Left forelimb (tissue), 1 donor: Measurements from ENCODE around the gene NRK.
"Not testable (repeated sequence)": the region's sequence is repeated elsewhere in the genome, so short reads cannot be mapped to it uniquely, and the experiment has no call there.

ENCODE experiments used
- DNase-seq: peaks from one replicate; pipeline ENCODE4 v3.0.0-alpha.2; 2018; ENCODE audit warnings: low spot score

The NRK gene

DNA sequence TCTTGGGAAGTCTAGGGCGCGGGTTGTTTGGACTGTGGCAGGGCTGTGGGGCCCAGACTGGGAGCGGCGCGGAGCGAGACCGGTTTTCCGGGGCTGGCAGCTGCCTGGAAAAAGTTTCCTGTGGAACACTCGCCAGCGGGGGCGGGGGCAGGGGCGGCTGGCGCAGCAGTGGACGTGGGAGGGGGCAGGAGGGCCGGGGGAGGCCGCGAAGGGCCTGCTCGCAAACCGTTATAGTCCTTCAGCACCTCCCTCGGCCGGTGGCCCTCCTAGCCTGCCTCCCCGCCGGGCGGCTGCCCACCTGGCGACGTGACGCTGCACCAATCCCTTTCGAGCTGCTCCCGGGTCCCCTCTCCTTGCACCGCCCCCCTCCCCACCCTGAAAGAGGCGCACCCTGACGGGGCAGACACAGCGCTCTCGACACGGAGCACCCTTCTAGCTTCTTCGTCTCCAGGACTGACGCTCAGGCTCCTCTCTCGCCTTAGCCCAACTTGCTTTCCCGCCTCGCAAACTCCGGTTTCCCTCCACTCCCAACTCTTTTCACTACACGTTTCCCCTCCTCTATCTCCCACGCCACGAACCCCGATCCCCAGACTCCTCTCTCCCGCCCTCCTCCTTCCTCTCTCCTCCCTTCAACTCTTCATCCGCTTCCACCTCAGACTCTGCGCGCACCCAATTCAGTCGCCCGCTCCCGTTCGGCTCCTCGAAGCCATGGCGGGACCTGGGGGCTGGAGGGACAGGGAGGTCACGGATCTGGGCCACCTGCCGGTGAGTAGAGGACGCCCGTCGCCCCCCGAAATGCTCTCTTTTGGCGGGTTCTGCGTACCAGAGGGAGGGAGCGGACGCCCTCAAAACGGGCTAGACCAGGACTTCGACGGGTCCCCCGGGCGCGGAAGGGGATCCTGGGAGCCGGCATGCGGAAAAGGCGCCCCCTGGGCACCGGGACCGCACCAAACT lies at the start of gene NRK:
Gene NRK, plus strand, starts transcription at position 402 of the 954 bp plus-strand sequence. Its CDS starts 307 bp downstream, at position 709.
- peak; percentile 83 for DNase-seq

GRCh38 chrX:105773801-105774200 lies 48.5 kb upstream of the NRK start:
- no peak for DNase-seq

DNA sequence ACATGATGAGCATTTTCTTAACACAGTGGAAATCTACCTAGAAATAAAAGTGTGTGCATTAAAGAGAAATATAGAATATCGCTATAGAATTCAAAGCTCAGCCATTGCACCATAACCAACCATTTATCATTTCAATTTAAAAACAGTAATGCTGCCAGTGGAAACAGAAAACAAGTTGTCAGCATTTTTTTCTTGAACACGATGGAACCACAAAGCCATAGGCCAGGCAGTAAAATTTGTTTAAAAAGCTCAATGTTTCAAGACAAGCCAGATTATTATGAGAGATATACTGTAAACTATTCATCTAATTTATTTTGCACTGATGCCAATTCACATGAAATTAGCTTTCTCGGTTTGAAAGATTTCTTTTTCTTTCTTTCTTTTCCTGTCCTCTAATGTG lies 46.7 kb upstream of the NRK start:
- no peak for DNase-seq

DNA sequence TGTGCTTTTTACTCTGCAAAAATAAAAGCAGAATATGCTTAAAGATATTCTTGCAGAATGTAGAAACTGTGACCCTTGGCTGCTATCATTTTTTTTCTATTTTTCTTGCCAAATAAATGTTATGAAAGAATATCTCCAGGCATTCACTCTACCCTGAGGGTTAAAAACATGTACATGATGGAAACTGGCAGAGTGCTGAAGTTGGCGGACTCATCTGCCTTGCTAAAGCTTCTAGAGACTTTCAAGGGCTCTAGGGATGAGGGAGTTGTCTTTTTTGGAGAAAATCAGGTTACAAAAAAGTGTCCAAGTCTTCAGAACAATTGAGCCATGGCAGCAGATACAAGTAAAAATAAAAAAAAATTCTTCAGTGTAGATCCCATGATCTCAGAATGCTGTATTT lies 40.5 kb upstream of the NRK start:
- no peak for DNase-seq

DNA sequence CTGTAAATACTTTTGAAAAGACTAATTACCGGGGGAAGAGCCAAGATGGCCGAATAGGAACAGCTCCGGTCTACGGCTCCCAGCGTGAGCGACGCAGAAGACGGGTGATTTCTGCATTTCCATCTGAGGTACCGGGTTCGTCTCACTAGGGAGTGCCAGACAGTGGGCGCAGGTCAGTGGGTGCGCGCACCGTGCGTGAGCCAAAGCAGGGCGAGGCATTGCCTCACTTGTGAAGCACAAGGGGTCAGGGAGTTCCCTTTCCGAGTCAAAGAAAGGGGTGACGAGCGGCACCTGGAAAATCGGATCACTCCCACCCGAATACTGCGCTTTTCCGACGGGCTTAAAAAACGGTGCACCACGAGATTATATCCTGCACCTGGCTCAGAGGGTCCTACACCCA lies 25.5 kb upstream of the NRK start:
- DNase-seq: not testable (repeated sequence)

- no peak for DNase-seq
Observed at GRCh38 chrX:105803891-105804290, 18.4 kb upstream of the NRK start.

GRCh38 chrX:105805655-105806054 lies 16.7 kb upstream of the NRK start:
- DNase-seq: not testable (repeated sequence)

- no peak for DNase-seq
Observed at GRCh38 chrX:105816517-105816916, 5.8 kb upstream of the NRK start.

GRCh38 chrX:105820247-105820646 lies 2.1 kb upstream of the NRK start:
- DNase-seq: no peak

DNA sequence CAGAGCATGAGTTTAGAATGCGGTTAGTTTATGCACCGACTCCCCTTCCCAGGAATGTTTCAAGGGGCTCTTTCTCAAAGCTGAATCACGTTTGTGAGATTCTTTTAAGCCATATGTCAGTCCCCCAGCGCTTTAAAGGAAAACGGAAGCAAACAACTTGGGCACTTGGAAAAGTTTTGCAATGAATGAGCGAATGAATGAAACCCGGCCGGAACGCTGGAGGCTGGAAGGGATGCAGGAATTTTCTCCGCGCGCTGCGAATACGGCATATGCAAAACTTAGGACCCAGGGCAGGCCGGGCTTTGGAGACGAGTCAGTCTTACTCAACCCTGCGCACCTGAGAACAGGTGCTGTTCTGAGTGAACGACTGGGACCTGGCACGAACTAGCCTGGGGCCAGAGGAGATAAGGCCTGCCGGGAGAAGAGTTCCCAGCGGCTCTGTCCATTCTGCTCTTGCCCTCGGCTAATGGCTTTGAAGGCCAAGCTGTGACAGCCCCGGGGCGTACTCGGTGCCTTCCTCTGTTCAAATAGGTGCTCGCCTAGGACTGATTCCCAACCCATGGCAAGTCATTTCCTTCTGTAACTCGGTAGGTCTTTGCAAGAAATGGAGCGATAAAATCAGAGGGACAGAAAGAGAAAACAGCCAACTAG lies 743 bp upstream of the NRK start:
- DNase-seq: peak; percentile 66

GRCh38 chrX:105823092-105823455 lies 735 bp downstream of the NRK start:
- no peak for DNase-seq

- no peak for DNase-seq
Observed at GRCh38 chrX:105829011-105829410, 6.7 kb downstream of the NRK start.

DNA sequence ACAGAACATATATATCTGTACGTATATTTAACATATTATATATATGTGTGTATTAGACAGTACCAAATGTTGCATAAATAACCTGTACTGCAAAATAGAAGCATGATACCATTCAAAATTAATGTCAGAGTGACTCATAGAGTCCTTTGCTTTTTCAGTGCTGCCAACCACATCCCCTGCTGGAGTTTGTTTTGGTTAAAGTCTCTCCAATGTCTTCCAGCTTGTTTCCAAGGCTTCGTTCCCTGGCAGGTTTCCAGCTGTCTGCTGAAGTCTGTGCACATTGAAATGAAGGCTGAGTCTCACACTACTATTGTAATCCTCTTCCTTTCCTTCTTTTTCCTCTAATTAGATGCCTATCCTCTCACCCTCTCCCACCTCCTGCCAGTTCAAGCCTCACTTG lies 14.9 kb downstream of the NRK start:
- DNase-seq: peak; percentile 65

- no peak for DNase-seq
Observed at GRCh38 chrX:105845631-105846030, 23.3 kb downstream of the NRK start.

DNA sequence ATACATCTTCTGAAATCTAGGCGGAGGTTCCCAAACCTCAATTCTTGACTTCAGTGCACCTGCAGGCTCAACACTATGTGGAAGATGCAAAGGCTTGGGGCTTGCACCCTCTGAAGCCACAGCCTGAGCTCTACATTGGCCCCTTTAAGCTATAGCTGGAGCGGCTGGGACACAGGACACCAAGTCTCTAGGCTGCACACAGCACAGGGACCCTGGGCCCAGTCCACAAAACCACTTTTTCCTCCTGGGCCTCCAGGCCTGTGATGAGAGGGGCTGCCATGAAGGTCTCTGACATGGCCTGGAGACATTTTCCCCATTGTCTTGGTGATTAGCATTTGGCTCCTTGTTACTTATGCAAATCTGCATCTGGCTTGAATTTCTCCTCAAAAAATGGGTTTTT lies 27.8 kb downstream of the NRK start:
- not testable (repeated sequence) for DNase-seq

GRCh38 chrX:105865709-105866108 lies 43.4 kb downstream of the NRK start:
- DNase-seq: no peak

DNA sequence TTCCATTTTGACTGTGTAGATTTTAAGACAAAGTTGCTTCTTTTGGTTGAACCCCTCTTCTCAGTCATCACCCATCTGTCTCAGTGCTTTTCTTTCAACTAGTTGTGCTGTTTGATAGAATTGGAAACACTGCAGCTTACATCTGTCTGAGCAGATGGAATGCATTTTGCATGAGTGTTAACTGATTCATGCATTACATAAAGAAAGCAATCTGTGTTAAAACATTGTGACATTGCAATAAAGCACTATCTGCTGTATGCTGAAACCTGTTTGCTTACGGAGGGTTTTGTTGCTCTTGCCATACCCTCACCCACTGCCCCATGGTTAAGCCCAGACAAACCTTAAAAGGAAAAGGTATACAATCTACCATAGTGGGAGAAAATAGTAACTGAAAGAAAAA lies 47.4 kb downstream of the NRK start:
- DNase-seq: no peak

DNA sequence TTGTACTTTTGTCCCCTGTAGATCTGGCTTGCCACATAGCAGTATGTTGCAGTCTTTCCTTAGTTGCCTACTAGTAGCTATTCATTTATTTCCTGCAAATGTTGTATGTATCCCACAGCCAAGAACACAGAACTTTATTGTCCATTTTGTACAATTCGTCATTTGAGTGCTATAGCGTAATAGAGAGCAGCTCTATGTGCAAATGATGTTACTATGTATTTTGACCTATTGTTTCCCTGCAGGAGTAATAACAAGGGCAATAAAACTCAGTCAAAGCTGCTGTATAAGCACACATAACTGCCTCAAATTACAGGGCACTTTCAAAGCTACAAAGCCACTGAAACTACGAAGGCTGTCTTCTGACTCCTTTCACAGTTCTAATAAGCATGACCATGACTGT lies 48.1 kb downstream of the NRK start:
- no peak for DNase-seq

DNA sequence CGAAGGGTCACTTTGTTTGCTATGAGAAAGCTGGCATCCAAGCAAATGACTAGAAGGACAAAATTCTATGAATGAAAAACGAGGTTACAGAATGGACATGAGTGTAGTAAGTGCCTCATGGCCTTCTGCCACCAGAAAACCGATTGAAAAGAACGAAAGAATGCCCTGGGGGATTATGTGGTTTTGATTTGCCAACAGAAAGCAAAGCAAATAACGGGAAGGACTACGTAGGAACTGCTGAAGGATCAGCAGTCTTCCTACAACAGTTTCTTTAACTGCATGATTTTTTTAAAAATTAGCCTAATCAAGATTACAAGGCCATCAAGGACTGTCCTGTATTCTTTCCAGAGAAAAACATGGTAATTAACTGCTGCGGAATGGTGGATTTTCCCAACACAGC lies 50.6 kb downstream of the NRK start:
- DNase-seq: no peak

DNA sequence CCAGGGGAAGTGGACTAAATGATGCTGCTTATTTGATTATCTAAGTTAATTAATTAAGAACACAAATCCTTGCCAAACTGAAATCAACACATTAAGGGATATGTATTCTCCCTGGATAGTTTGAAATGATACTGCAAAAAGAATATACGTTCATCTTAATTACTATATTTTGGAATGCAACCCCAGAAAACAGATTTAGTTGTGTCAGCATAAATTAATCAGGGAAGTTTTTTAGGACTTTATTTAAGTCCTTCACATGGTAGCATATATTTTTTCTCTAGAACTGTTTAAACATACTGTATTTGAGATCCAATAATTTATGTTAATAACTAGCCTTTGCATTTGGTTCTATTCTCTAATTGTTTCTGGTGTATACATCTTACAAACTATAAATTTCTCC lies 52.5 kb downstream of the NRK start:
- DNase-seq: no peak

DNA sequence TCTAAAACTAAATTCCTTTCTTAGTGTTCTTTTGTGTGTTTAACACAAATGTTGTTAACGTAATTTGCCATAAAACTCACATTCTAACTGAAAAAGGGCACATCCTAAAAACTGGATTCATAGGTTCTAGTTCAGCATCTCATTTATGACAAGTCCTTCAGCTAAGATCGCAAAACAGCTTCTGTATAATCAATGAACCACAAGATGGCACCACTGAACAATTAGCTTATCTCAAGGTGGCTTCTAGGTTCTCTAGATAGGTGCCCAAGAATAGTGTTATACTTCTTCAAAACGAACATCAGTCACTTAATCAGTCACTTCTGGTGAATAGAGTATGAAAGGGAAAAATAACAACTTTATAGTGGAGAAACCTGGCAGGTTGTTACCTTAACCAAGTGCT lies 54.3 kb downstream of the NRK start:
- no peak for DNase-seq

GRCh38 chrX:105880491-105880890 lies 58.2 kb downstream of the NRK start:
- no peak for DNase-seq

GRCh38 chrX:105882581-105883275 lies 60.4 kb downstream of the NRK start:
- DNase-seq: no peak
